HEK293 (cell line): ENCODE results near the gene ABCB11.
"Not testable (repeated sequence)": the region's sequence is repeated elsewhere in the genome, so short reads cannot be mapped to it uniquely, and the experiment has no call there.

Experiments
- CTCF ChIA-PET: fragments of 350-600 bp; formaldehyde crosslinking; extraction: SDS; loops from one replicate; lab custom pipeline; 2021; ENCODE audit warnings: antibody characterized with exemption; lab: Yijun Ruan, JAX
- POLR2A ChIA-PET: fragments of 300-600 bp; formaldehyde crosslinking; extraction: SDS; loops from one replicate; lab custom pipeline; 2020; ENCODE audit warnings: antibody characterized with exemption, inconsistent platforms; lab: Yijun Ruan, JAX
- H3K27ac ChIP-seq: fragments of 200-500 bp; sonication (Bioruptor generic); 2 replicates; pipeline ENCODE4 v1.5.1; 2014; ENCODE audit warnings: low read depth, low read length, control low read depth, inconsistent platforms; ENCODE audit errors: extremely low read depth
- H3K36me3 ChIP-seq, 2 experiments: fragments of 200-500 bp in 1 of 2; sonication (Bioruptor generic) in 1 of 2; 1 replicate in 1 of 2; 2 replicates in 1 of 2; pipeline ENCODE4 v1.5.1; 2014 to 2017; ENCODE audit warnings: inconsistent platforms in 2 of 2, low read length in 2 of 2; ENCODE audit not compliant: control insufficient read depth in 2 of 2, insufficient read depth in 1 of 2
- H3K4me1 ChIP-seq: fragments of 200-500 bp; sonication (Bioruptor generic); 2 replicates; pipeline ENCODE4 v1.5.1; 2014; ENCODE audit warnings: mild to moderate bottlenecking, low read length, inconsistent platforms; ENCODE audit not compliant: control insufficient read depth, insufficient read depth
- H3K4me3 ChIP-seq: 2 replicates; pipeline ENCODE4 v1.5.1; 2011; ENCODE audit warnings: low read depth, mild to moderate bottlenecking, control low read depth, low read length, moderate library complexity
- H3K9me3 ChIP-seq: fragments of 200-500 bp; sonication (Bioruptor generic); 2 replicates; pipeline ENCODE4 v1.5.1; 2014; ENCODE audit warnings: low read depth, low read length, inconsistent platforms; ENCODE audit not compliant: control insufficient read depth, insufficient read depth
- KLF8 ChIP-seq: fragments of 450-650 bp; formaldehyde crosslinking; IDR thresholded peaks from 2 replicates; pipeline ENCODE4 v1.5.1; 2016; ENCODE audit warnings: missing biosample characterization, missing genetic modification characterization
- OSR2 ChIP-seq: fragments of 450-650 bp; formaldehyde crosslinking; IDR thresholded peaks from 2 replicates; pipeline ENCODE4 v1.5.1; 2016; ENCODE audit warnings: missing biosample characterization, missing genetic modification characterization
- REPIN1 ChIP-seq: fragments of 450-650 bp; formaldehyde crosslinking; IDR thresholded peaks from 2 replicates; pipeline ENCODE4 v1.5.1; 2017; ENCODE audit warnings: missing biosample characterization, missing genetic modification characterization, low read depth
- SP7 ChIP-seq: fragments of 450-650 bp; formaldehyde crosslinking; IDR thresholded peaks from 2 replicates; pipeline ENCODE4 v1.5.1; 2016; ENCODE audit warnings: missing biosample characterization, missing genetic modification characterization
- ZBTB26 ChIP-seq: fragments of 450-650 bp; formaldehyde crosslinking; optimal IDR thresholded peaks from 2 replicates; pipeline ENCODE3; 2016; ENCODE audit warnings: missing biosample characterization, mild to moderate bottlenecking, missing genetic modification characterization
- ZBTB48 ChIP-seq: fragments of 450-650 bp; formaldehyde crosslinking; IDR thresholded peaks from 2 replicates; pipeline ENCODE4 v1.5.1; 2016; ENCODE audit warnings: missing biosample characterization, missing genetic modification characterization
- ZNF132 ChIP-seq: fragments of 450-650 bp; formaldehyde crosslinking; IDR thresholded peaks from 2 replicates; pipeline ENCODE4 v1.5.1; 2017; ENCODE audit warnings: missing biosample characterization, missing genetic modification characterization, borderline replicate concordance
- ZNF146 ChIP-seq: fragments of 450-650 bp; formaldehyde crosslinking; IDR thresholded peaks from 2 replicates; pipeline ENCODE4 v1.5.1; 2016; ENCODE audit warnings: missing biosample characterization, missing genetic modification characterization
- ZNF239 ChIP-seq: fragments of 450-650 bp; formaldehyde crosslinking; IDR thresholded peaks from 2 replicates; pipeline ENCODE4 v1.5.1; 2016; ENCODE audit warnings: missing biosample characterization, missing genetic modification characterization
- ZNF26 ChIP-seq: fragments of 450-650 bp; formaldehyde crosslinking; IDR thresholded peaks from 2 replicates; pipeline ENCODE4 v1.5.1; 2016; ENCODE audit warnings: missing biosample characterization, missing genetic modification characterization
- ZNF354C ChIP-seq: fragments of 450-650 bp; formaldehyde crosslinking; IDR thresholded peaks from 2 replicates; pipeline ENCODE4 v1.5.1; 2016; ENCODE audit warnings: missing biosample characterization, missing genetic modification characterization, low read depth, borderline replicate concordance
- ZNF394 ChIP-seq: fragments of 450-650 bp; formaldehyde crosslinking; IDR thresholded peaks from 2 replicates; pipeline ENCODE4 v1.5.1; 2016; ENCODE audit warnings: missing biosample characterization, missing genetic modification characterization, mild to moderate bottlenecking, moderate library complexity, borderline replicate concordance
- ZNF433 ChIP-seq: fragments of 450-650 bp; formaldehyde crosslinking; IDR thresholded peaks from 2 replicates; pipeline ENCODE4 v1.5.1; 2016; ENCODE audit warnings: missing biosample characterization, missing genetic modification characterization, low read depth
- ZNF558 ChIP-seq: fragments of 450-650 bp; formaldehyde crosslinking; IDR thresholded peaks from 2 replicates; pipeline ENCODE4 v1.5.1; 2016; ENCODE audit warnings: missing biosample characterization, missing genetic modification characterization
- ZNF560 ChIP-seq: fragments of 450-650 bp; formaldehyde crosslinking; IDR thresholded peaks from 2 replicates; pipeline ENCODE4 v1.5.1; 2017; ENCODE audit warnings: missing biosample characterization, missing genetic modification characterization, borderline replicate concordance
- ZNF571 ChIP-seq: fragments of 450-650 bp; formaldehyde crosslinking; IDR thresholded peaks from 2 replicates; pipeline ENCODE4 v1.5.0; 2017; ENCODE audit warnings: missing biosample characterization, missing genetic modification characterization
- ZNF621 ChIP-seq: fragments of 450-650 bp; formaldehyde crosslinking; IDR thresholded peaks from 2 replicates; pipeline ENCODE4 v1.5.1; 2017; ENCODE audit warnings: missing biosample characterization, missing genetic modification characterization
- ZNF747 ChIP-seq: fragments of 450-650 bp; formaldehyde crosslinking; IDR thresholded peaks from 2 replicates; pipeline ENCODE4 v1.5.1; 2016; ENCODE audit warnings: missing biosample characterization, missing genetic modification characterization
- ZNF768 ChIP-seq: fragments of 450-650 bp; formaldehyde crosslinking; IDR thresholded peaks from 2 replicates; pipeline ENCODE4 v1.5.1; 2018; ENCODE audit warnings: missing biosample characterization, mild to moderate bottlenecking, missing genetic modification characterization
- TF ChIP-seq, protein P1 (sequence below): sonication (generic); formaldehyde crosslinking; IDR thresholded peaks from 2 replicates; pipeline ENCODE4 v1.8.1; 2022; ENCODE audit warnings: mild to moderate bottlenecking, moderate library complexity, missing genetic modification reagents

Gene ABCB11

GRCh38 chr2:168935810-168936581, 95.1 kb downstream of the ABCB11 start (continued):
- TF ChIP-seq ZNF132 (tag by site-specific recombination) = no peak
- TF ChIP-seq ZNF394 (tag by site-specific recombination) = no peak
- TF ChIP-seq ZNF354C (tag by site-specific recombination) = no peak
- no peak for TF ChIP-seq ZNF26
- no peak for TF ChIP-seq ZNF768 (tag by site-specific recombination)
- TF ChIP-seq ZNF560 = no peak
- TF ChIP-seq, protein P1, sequence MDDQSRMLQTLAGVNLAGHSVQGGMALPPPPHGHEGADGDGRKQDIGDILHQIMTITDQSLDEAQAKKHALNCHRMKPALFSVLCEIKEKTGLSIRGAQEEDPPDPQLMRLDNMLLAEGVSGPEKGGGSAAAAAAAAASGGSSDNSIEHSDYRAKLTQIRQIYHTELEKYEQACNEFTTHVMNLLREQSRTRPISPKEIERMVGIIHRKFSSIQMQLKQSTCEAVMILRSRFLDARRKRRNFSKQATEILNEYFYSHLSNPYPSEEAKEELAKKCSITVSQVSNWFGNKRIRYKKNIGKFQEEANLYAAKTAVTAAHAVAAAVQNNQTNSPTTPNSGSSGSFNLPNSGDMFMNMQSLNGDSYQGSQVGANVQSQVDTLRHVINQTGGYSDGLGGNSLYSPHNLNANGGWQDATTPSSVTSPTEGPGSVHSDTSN (CRISPR knock-in tag) = no peak
- TF ChIP-seq ZNF433 (tag by site-specific recombination) = no peak

GRCh38 chr2:168934826-168935225, 96.3 kb downstream of the ABCB11 start:
- H3K36me3 ChIP-seq = no peaks in the 10 kb centered on the region
- H3K4me1 ChIP-seq = no peaks in the 10 kb centered on the region
- no peaks in the 10 kb centered on the region for H3K9me3 ChIP-seq
- POLR2A ChIA-PET = no interaction called here
- no peak overlapping the region for H3K4me3 ChIP-seq
- no peak overlapping the region for H3K27ac ChIP-seq
- no peak for TF ChIP-seq KLF8 (tag by site-specific recombination)
- no peak for TF ChIP-seq ZNF571
- no peak for TF ChIP-seq SP7
- no peak for TF ChIP-seq ZNF239 (tag by site-specific recombination)
- TF ChIP-seq ZNF621 (tag by site-specific recombination) = no peak
- TF ChIP-seq ZBTB48 = no peak
- TF ChIP-seq REPIN1 (tag by site-specific recombination) = no peak
- no peak for TF ChIP-seq ZNF558 (tag by site-specific recombination)
- no peak for TF ChIP-seq ZNF747 (tag by site-specific recombination)
- no peak for TF ChIP-seq OSR2
- no peak for TF ChIP-seq ZBTB26
- CTCF ChIA-PET = interaction anchor here (0.6 to 1.6 kb wide), 3 partner anchors 10 to 14 kb away, joined by 3 to 6 read pairs (median 3); no protein-coding TSS in a partner anchor

- POLR2A ChIA-PET = not testable (repeated sequence)
Observed at GRCh38 chr2:168932174-168932573, 99.0 kb downstream of the ABCB11 start.

More at GRCh38 chr2:168932174-168932573, 99.0 kb downstream of the ABCB11 start:
- H3K4me3 ChIP-seq, H3K36me3 ChIP-seq, H3K4me1 ChIP-seq, H3K9me3 ChIP-seq, H3K27ac ChIP-seq, CTCF ChIA-PET: not testable (repeated sequence)
- peak; percentile 82 for TF ChIP-seq ZNF146 (tag by site-specific recombination)
